ENCODE results near the gene PLEKHH3.
"Not testable (repeated sequence)": the region's sequence is repeated elsewhere in the genome, so short reads cannot be mapped to it uniquely, and the experiment has no call there.

The PLEKHH3 gene

DNA sequence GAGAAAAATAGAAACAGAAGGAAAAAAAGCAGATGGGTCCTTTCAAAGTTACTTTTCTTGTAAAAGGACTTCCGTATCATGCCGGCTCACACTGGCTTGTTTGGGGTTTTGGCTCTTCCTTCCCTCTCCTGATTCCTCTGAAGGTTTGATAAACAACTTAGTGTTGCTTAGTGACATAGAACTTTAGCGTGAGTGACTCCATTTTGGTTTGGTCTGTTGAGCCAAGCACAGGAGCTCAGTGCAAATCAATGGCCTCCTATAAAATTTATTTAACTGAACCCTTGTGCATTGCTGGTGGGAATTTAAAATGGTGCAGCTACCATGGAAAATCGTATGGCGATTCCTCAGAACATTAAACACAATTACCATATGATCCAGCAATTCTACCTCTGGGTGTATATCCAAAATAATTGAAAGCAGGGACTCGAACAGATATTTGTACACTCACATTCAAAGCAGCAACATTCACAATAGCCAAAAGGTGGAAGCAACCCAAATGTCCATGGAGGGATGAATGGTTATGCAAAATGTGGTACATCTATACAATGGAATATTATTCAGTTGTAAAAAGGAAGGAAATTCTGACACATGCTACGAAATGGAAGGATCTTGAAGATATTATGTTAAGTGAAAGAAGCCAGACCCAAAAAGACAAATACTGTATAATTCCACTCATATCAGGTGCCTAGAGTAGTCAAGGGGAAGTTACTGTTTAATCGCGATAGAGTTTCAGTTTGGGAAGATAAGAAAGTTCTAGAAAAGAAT is 18.8 kb downstream of the PLEKHH3 start:
- Mint-ChIP-seq H3K9me3 (no peaks in the 10 kb centered on the region), H3K27ac (no peak overlapping the region)
- CTCF ChIA-PET: interaction anchor here (1.1 kb wide), 1 partner anchor 23 kb away, joined by 3 read pairs; no protein-coding TSS in a partner anchor

GRCh38 chr17:42655528-42655927 is 21.3 kb downstream of the PLEKHH3 start:
- H3K27ac Mint-ChIP-seq: no peak overlapping the region
- H3K9me3 Mint-ChIP-seq: no peaks in the 10 kb centered on the region
- H3K4me3 Mint-ChIP-seq: no peak overlapping the region
- no peaks in the 10 kb centered on the region for H3K36me3 Mint-ChIP-seq
- peaks cover 48% of the 10 kb centered on the region for H3K27me3 Mint-ChIP-seq
- no peak for DNase-seq
- CTCF ChIA-PET: no interaction called here
- H3K4me1 Mint-ChIP-seq: peaks cover 16% of the 10 kb centered on the region

More for the DNA sequence above, 18.8 kb downstream of the PLEKHH3 start:
- no peaks in the 10 kb centered on the region for H3K36me3 Mint-ChIP-seq
- peaks cover 15% of the 10 kb centered on the region for H3K4me1 Mint-ChIP-seq
- peaks cover 38% of the 10 kb centered on the region for H3K27me3 Mint-ChIP-seq
- peak overlapping the region; percentile 80 for H3K4me3 Mint-ChIP-seq
- DNase-seq: no peak

DNA sequence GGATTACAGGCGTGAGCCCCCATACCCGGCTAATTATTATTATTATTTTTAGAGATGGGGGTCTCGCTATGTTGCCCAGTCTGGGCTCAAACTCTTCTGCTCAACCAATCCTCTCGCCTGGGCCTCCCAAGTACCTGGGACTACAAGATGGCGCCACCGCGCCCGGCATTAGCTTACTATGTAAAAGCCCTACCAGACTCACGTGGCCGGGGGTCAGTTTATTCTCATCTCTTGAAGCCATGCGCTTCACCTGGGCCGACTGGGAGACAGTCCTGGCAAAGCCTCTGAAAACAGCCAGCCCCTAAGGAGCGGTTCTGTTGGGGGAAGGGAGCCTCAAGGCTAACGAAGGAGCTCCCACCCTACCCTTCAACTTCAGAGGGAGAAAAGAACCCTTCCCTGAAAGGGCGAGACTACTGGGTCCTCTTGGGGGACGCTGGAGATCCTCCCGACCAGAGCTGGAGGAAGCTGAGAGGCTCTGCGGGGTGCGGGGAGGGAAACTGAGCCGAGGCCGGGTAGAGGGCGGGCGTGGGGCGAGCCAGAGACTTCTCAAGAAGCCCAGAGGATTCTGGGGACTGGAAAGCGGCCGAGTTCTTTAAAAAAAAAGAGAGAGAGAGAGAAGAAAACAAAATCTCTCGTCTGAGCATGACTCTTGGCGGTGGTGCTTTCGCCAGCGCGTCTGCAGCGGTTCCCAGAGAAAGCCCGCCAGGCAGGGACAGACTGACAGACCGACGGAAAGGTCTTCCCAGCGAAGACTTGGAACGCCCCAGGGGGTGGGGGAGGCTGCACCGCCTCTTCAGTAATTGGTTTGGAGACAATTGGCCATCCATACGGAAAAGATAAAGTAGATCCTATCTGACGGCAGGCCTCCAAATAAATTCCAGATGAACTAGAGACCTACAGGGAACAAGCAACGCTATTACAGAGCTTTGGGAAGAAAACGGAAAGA is 23.3 kb downstream of the PLEKHH3 start:
- CTCF ChIA-PET: no interaction called here
- Mint-ChIP-seq H3K36me3 (no peaks in the 10 kb centered on the region), H3K9me3 (no peaks in the 10 kb centered on the region), H3K27ac (no peak overlapping the region), H3K4me1 (peaks cover 6% of the 10 kb centered on the region), H3K4me3 (no peak overlapping the region), H3K27me3 (peaks cover 44% of the 10 kb centered on the region)
- DNase-seq: no peak

GRCh38 chr17:42651392-42651791 is 25.4 kb downstream of the PLEKHH3 start:
- H3K27ac Mint-ChIP-seq: no peak overlapping the region
- no peak overlapping the region for H3K4me3 Mint-ChIP-seq
- H3K9me3 Mint-ChIP-seq: no peaks in the 10 kb centered on the region
- peaks cover 2% of the 10 kb centered on the region for H3K4me1 Mint-ChIP-seq
- H3K27me3 Mint-ChIP-seq: peaks cover 56% of the 10 kb centered on the region
- H3K36me3 Mint-ChIP-seq: no peaks in the 10 kb centered on the region
- CTCF ChIA-PET: interaction anchor here (0.6 kb wide), 1 partner anchor 225 kb away, joined by 5 read pairs; no protein-coding TSS in a partner anchor
- no peak for DNase-seq

- peaks cover 37% of the 10 kb centered on the region for H3K27me3 Mint-ChIP-seq
- no peaks in the 10 kb centered on the region for H3K9me3 Mint-ChIP-seq
- H3K36me3 Mint-ChIP-seq: no peaks in the 10 kb centered on the region
- H3K27ac Mint-ChIP-seq: no peak overlapping the region
- CTCF ChIA-PET: no interaction called here
- H3K4me1 Mint-ChIP-seq: peaks cover 2% of the 10 kb centered on the region
- no peak for DNase-seq
- no peak overlapping the region for H3K4me3 Mint-ChIP-seq
Observed at GRCh38 chr17:42647778-42648177, 29.0 kb downstream of the PLEKHH3 start.

GRCh38 chr17:42642336-42642735 is 34.5 kb downstream of the PLEKHH3 start:
- H3K27me3 Mint-ChIP-seq: peaks cover 38% of the 10 kb centered on the region
- H3K9me3 Mint-ChIP-seq: no peaks in the 10 kb centered on the region
- no peak for DNase-seq
- no peak overlapping the region for H3K27ac Mint-ChIP-seq
- CTCF ChIA-PET: no interaction called here
- H3K36me3 Mint-ChIP-seq: no peaks in the 10 kb centered on the region
- H3K4me1 Mint-ChIP-seq: no peaks in the 10 kb centered on the region
- H3K4me3 Mint-ChIP-seq: no peak overlapping the region

DNA sequence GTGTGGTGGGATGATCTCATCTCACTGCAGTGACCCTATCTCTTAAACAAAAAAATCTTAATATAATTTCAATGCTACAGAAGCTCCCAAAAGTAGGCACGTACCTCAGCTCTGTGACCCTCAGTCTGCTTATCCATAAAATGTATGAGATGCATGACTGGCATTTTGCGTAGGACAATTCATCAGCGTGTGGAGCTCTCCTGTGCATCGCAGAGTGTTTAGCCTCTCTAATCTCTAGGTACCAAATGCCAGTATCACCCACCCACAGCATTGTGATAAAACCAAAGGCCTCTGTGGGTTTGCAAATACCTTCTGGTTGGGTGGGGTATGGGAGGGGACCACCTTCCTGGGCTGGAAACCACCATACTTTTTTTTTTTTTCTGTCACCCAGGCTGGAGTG is 36.7 kb downstream of the PLEKHH3 start:
- Mint-ChIP-seq H3K27me3 (peaks cover 37% of the 10 kb centered on the region), H3K4me1 (no peaks in the 10 kb centered on the region), H3K27ac (no peak overlapping the region), H3K36me3 (no peaks in the 10 kb centered on the region), H3K4me3 (no peak overlapping the region), H3K9me3 (no peaks in the 10 kb centered on the region)
- CTCF ChIA-PET: no interaction called here
- no peak for DNase-seq

DNA sequence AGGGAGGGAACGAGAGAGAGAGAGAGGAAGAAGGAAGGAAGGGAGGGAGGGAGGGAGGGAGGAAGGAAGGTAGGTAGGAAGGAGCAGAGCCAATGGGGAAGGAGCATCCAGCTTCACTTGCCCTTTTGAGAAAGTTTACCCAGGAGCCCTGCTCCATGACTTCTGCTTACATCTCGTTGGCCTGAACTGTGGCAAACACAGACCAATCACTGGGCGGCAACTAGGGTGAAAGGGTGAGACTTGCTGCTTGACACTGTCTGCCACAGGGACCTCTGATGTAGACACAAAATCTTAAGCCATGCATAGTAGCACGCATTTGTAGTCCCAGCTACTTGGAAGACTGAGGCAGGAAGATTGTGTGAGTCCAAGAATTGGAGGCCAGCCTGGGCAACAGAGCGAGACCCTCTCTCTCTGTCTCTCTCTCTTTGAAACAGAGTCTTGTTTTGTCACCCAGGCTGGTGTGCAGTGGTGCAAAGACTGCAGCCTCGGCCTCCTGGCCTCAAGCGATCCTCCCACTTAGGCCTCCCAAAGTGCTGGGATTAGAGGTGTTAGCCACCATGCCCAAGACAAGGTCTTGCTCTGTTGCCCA is 37.2 kb downstream of the PLEKHH3 start:
- Mint-ChIP-seq H3K36me3 (no peaks in the 10 kb centered on the region), H3K4me1 (no peaks in the 10 kb centered on the region), H3K27me3 (peaks cover 37% of the 10 kb centered on the region), H3K27ac (no peak overlapping the region), H3K4me3 (no peak overlapping the region), H3K9me3 (no peaks in the 10 kb centered on the region)
- no peak for DNase-seq
- CTCF ChIA-PET: no interaction called here

- Mint-ChIP-seq H3K9me3 (no peaks in the 10 kb centered on the region), H3K27me3 (peaks cover 15% of the 10 kb centered on the region), H3K27ac (no peak overlapping the region), H3K4me3 (no peak overlapping the region), H3K4me1 (no peaks in the 10 kb centered on the region), H3K36me3 (no peaks in the 10 kb centered on the region)
- CTCF ChIA-PET: interaction anchor here (1.4 kb wide), 1 partner anchor 55 kb away, joined by 4 read pairs; the partner anchor contains the start of gene PSMC3IP
- no peak for DNase-seq
Observed at GRCh38 chr17:42632949-42633444, 43.8 kb downstream of the PLEKHH3 start.

GRCh38 chr17:42629411-42630009 is 47.3 kb downstream of the PLEKHH3 start:
- no peak overlapping the region for H3K4me3 Mint-ChIP-seq
- H3K4me1 Mint-ChIP-seq: no peaks in the 10 kb centered on the region
- no peaks in the 10 kb centered on the region for H3K9me3 Mint-ChIP-seq
- peaks cover 12% of the 10 kb centered on the region for H3K27me3 Mint-ChIP-seq
- no peak overlapping the region for H3K27ac Mint-ChIP-seq
- H3K36me3 Mint-ChIP-seq: no peaks in the 10 kb centered on the region
- CTCF ChIA-PET: no interaction called here
- no peak for DNase-seq

DNA sequence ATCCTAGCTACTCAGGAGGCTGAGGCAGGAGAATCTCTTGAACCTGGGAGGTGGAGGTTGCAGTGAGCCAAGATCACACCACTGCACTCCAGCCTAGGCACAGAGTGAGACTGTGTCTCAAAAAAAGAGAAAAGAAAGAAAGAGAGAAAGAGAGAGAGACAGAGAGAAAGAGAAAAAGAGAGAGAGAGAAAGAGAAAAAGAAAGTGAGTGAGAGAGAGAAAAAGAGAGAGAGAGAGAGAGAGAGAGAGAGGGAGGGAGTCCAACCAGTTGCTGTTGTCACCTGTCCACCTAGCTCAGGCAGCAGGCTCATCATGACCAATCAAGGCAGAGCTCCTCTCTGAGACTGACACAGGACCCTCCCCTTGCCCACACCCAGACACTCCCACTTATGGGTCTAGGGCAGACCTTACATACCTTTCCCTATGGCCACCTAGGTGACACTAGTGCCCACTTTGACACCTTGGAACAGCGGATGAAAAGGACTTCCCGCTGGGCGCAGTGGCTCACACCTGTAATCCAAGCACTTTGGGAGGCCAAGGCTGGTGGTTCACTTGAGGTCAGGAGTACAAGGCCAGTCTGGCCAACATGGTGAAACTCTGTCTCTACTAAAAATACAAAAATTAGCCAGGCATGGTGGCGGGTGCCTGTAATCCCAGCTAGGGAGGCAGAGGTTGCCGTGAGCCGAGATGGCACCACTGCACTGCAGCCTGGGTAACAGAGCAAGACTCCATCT is 49.6 kb downstream of the PLEKHH3 start:
- H3K9me3 Mint-ChIP-seq, H3K36me3 Mint-ChIP-seq, DNase-seq, H3K27me3 Mint-ChIP-seq, H3K4me3 Mint-ChIP-seq, H3K27ac Mint-ChIP-seq, CTCF ChIA-PET, H3K4me1 Mint-ChIP-seq: not testable (repeated sequence)

DNA sequence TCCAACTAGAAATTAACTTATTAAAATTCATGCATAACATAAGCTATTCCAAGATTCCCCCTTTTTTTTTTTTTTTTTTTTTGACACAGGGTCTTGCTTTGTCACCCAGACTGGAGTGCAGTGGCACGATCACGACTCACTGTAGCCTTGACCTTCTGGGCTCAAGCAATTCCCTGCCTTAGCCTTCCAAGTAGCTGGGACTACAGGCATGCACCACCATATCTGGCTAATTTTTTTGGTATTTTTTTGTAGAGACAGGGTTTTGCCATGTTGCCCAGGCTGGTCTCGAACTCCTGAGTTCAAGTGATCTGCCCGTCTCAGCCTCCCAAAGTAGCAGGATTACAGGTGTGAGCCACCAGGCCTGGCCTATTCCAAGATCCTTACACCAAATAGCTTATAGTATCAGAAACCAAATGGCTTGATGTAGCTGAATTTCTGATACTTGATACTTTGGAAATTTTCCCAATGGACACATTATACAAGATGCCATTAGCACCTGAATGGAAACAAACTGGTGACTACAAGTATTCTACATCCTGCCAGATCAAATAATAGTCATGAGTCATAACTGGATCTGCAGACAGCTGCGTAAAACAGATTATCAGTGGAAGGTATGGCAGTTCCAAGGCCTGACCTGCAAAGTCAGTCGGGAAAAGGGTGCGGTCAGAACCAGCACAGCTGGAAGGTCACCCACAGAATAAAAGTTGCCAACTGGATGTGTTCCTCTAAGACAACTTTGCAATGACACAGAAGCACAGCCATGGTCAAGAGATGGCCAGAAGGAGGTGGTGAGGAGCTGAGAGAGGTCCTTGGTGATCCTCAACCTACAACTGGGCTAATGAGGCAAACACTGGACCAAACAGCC is 52.8 kb downstream of the PLEKHH3 start:
- no peak for DNase-seq
- no peaks in the 10 kb centered on the region for H3K4me1 Mint-ChIP-seq
- no peaks in the 10 kb centered on the region for H3K36me3 Mint-ChIP-seq
- peaks cover 6% of the 10 kb centered on the region for H3K27me3 Mint-ChIP-seq
- no peaks in the 10 kb centered on the region for H3K9me3 Mint-ChIP-seq
- no peak overlapping the region for H3K4me3 Mint-ChIP-seq
- no peak overlapping the region for H3K27ac Mint-ChIP-seq
- CTCF ChIA-PET: interaction anchor here (1.4 kb wide), 1 partner anchor 57 kb away, joined by 3 read pairs; no protein-coding TSS in a partner anchor

GRCh38 chr17:42623271-42623670 is 53.5 kb downstream of the PLEKHH3 start:
- Mint-ChIP-seq H3K27me3 (peaks cover 6% of the 10 kb centered on the region), H3K9me3 (no peaks in the 10 kb centered on the region), H3K4me1 (peaks cover 6% of the 10 kb centered on the region), H3K4me3 (no peak overlapping the region), H3K27ac (no peak overlapping the region), H3K36me3 (no peaks in the 10 kb centered on the region)
- no peak for DNase-seq
- CTCF ChIA-PET: no interaction called here

Data from activated naive CD4-positive, alpha-beta T cell treated with anti-CD3 and anti-CD28 coated beads, Interleukin-2, amount 10 ng/mL, durations not matched to agents 7 days and 5 days (primary cell).